ENCODE results near the gene GARRE1.

DNA sequence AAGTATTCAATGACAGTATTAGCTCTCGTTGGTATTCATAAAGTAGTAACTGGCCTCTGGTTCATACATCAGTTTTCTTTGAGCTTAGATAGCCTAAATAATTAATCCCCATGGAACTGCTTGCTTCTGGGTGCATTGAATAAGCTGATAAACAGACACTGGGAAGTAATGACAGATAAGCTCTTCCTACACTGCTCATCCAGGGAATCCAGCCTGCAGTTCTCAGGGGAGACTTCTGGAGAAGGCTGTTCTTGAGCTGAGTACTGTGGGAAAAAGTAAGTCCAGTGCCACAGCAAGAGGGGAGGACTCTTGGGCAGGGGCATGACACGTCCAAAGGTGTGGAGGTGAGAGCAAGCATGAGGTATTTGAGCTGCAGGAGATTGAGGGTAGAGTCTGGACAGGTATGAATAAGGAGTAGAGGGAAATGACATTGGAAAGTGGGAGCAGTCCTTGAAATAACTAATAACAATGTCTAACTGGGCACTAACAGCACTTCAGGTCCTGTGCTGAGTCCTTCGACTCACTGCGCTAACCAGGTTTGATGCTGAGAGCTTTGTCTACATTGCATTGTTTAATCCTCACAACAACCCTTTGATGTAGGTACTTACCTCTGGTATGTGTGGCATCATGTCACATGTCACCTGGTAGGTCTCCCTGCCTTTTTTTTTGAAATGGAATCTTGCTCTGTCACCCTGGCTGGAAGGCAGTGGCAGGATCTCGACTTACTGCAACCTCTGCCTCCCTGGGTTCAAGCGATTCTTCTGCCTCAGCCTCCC lies 7.2 kb downstream of the GARRE1 start:
- TF ChIP-seq, protein P1, sequence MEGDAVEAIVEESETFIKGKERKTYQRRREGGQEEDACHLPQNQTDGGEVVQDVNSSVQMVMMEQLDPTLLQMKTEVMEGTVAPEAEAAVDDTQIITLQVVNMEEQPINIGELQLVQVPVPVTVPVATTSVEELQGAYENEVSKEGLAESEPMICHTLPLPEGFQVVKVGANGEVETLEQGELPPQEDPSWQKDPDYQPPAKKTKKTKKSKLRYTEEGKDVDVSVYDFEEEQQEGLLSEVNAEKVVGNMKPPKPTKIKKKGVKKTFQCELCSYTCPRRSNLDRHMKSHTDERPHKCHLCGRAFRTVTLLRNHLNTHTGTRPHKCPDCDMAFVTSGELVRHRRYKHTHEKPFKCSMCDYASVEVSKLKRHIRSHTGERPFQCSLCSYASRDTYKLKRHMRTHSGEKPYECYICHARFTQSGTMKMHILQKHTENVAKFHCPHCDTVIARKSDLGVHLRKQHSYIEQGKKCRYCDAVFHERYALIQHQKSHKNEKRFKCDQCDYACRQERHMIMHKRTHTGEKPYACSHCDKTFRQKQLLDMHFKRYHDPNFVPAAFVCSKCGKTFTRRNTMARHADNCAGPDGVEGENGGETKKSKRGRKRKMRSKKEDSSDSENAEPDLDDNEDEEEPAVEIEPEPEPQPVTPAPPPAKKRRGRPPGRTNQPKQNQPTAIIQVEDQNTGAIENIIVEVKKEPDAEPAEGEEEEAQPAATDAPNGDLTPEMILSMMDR (IDR thresholded peaks at IDR 0.05; ENCODE audit: poor library complexity, severe bottlenecking), result no peak
- TF ChIP-seq EP300 (conservative IDR thresholded peaks at IDR 0.05; ENCODE audit: poor library complexity, severe bottlenecking), result no peak
